ENCODE measurements around the gene MCF2L. TPM values are rescaled to one million over a fixed set of nuclear protein-coding genes. Genes with fewer than 3 reads are reported as not detected.

Gene MCF2L
- polyA plus RNA-seq, 2 of the 4 experiments (the other 2 are of a cell fraction), result 0.36 to 0.92 TPM

- H3K4me3 ChIP-seq, result no peak overlapping the region
- 75% methylated on average over 9 of the region's 19 CpGs for WGBS (ENCODE audit: missing lambda C conversion rate)
- no peak overlapping the region for H3K4me2 ChIP-seq
- DNase-seq (ENCODE audit: low read depth in 1 of 2, low spot score in 1 of 2) (no peak), FAIRE-seq (no peak), ATAC-seq (no peak)
- CTCF ChIA-PET, result interaction anchor here (0.8 to 1.7 kb wide), 5 partner anchors 8 to 181 kb away, joined by 3 to 5 read pairs (median 3); no protein-coding TSS in a partner anchor
- H3K4me1 ChIP-seq, result no peaks in the 10 kb centered on the region
- TF ChIP-seq ZC3H11A (IDR thresholded peaks at IDR 0.05), result no peak
- no peak for TF ChIP-seq KDM5A (IDR thresholded peaks at IDR 0.05)
- no peaks in the 10 kb centered on the region for H3K9me3 ChIP-seq
- POLR2A ChIA-PET, result no interaction called here
- no peak overlapping the region for H3K27ac ChIP-seq
Measured at GRCh38 chr13:113124211-113124970, 155.4 kb downstream of the MCF2L start.

GRCh38 chr13:113125506-113126264, 156.7 kb downstream of the MCF2L start:
- 75% methylated on average over 19 of the region's 19 CpGs for WGBS (ENCODE audit: missing lambda C conversion rate)
- ChIA-PET CTCF (no interaction called here), POLR2A (no interaction called here)
- no peak overlapping the region for H3K27ac ChIP-seq
- no peak for DNase-seq (ENCODE audit: low read depth in 1 of 2, low spot score in 1 of 2)
- H3K4me3 ChIP-seq, result no peak overlapping the region
- TF ChIP-seq RFX5 (IDR thresholded peaks at IDR 0.05) (no peak), ZNF302 (CRISPR knock-in tag; IDR thresholded peaks at IDR 0.05) (no peak), CHD2 (IDR thresholded peaks at IDR 0.05; ENCODE audit: low read length, partially characterized antibody) (no peak), MAX (IDR thresholded peaks at IDR 0.05) (no peak), RCOR1 (IDR thresholded peaks at IDR 0.05; ENCODE audit: low read depth, low read length) (no peak), JUNB (IDR thresholded peaks at IDR 0.05) (no peak), JUN (IDR thresholded peaks at IDR 0.05) (no peak), HDAC2 (IDR thresholded peaks at IDR 0.05) (no peak), ATOH8 (CRISPR knock-in tag; IDR thresholded peaks at IDR 0.05; ENCODE audit: low read depth) (no peak), BHLHE40 (IDR thresholded peaks at IDR 0.05; ENCODE audit: low read depth, low read length) (no peak), CHD4 (IDR thresholded peaks at IDR 0.05; ENCODE audit: borderline replicate concordance) (no peak), HOXB5 (CRISPR knock-in tag; IDR thresholded peaks at IDR 0.05) (no peak), SMC3 (IDR thresholded peaks at IDR 0.05) (no peak), TFCP2L1 (CRISPR knock-in tag; IDR thresholded peaks at IDR 0.05) (no peak), E2F6 (IDR thresholded peaks at IDR 0.05; ENCODE audit: borderline replicate concordance, low read depth) (no peak)
- no peaks in the 10 kb centered on the region for H3K9me3 ChIP-seq
- no peak for ATAC-seq
- FAIRE-seq, result no peak
- no peak overlapping the region for H3K4me2 ChIP-seq
- H3K4me1 ChIP-seq, result no peaks in the 10 kb centered on the region

- Histone ChIP-seq H3K27ac (no peak overlapping the region), H3K4me3 (no peak overlapping the region), H3K9me3 (no peaks in the 10 kb centered on the region), H3K4me2 (no peak overlapping the region), H3K4me1 (no peaks in the 10 kb centered on the region)
- FAIRE-seq, result no peak
- DNase-seq (ENCODE audit: low read depth in 1 of 2, low spot score in 1 of 2), result no peak
- ChIA-PET CTCF (no interaction called here), POLR2A (no interaction called here)
- ATAC-seq, result no peak
- WGBS (ENCODE audit: missing lambda C conversion rate), result 74% methylated on average over 18 of the region's 18 CpGs
- TF ChIP-seq NPAS2 (CRISPR knock-in tag; IDR thresholded peaks at IDR 0.05; ENCODE audit: borderline replicate concordance) (no peak), RFX5 (IDR thresholded peaks at IDR 0.05) (no peak), MAX (IDR thresholded peaks at IDR 0.05) (no peak), TP53 (CRISPR knock-in tag; IDR thresholded peaks at IDR 0.05) (no peak), REST (IDR thresholded peaks at IDR 0.05) (no peak), HES2 (IDR thresholded peaks at IDR 0.05) (no peak), MAFK (IDR thresholded peaks at IDR 0.05; ENCODE audit: partially characterized antibody) (no peak), HEYL (CRISPR knock-in tag; IDR thresholded peaks at IDR 0.05) (no peak), POLR2A (IDR thresholded peaks at IDR 0.05; ENCODE audit: low read length) (no peak), ZC3H11A (IDR thresholded peaks at IDR 0.05) (no peak), ZSCAN20 (CRISPR knock-in tag; IDR thresholded peaks at IDR 0.05) (no peak), HDAC2 (IDR thresholded peaks at IDR 0.05) (no peak), ESRRA (IDR thresholded peaks at IDR 0.05; ENCODE audit: borderline replicate concordance, low read length) (no peak)
Measured at GRCh38 chr13:113126265-113127150, 157.5 kb downstream of the MCF2L start.

Measured in A549 (cell line).